Right hindlimb (tissue), 1 donor: ENCODE measurements around the gene RLF.
"Not testable (repeated sequence)": the region's sequence is repeated elsewhere in the genome, so short reads cannot be mapped to it uniquely, and the experiment has no call there.

Experiments
- DNase-seq: peaks from one replicate; pipeline ENCODE4 v3.0.0-alpha.2; 2018

RLF gene

GRCh38 chr1:40162753-40163441, 1.7 kb downstream of the RLF start:
- no peak for DNase-seq

GRCh38 chr1:40167317-40167716, 6.1 kb downstream of the RLF start:
- DNase-seq: no peak

GRCh38 chr1:40171036-40171435, 9.8 kb downstream of the RLF start:
- no peak for DNase-seq

- no peak for DNase-seq
These were observed 13.6 kb downstream of the RLF start for GRCh38 chr1:40174788-40175187.

- not testable (repeated sequence) for DNase-seq
These were observed 15.8 kb downstream of the RLF start for GRCh38 chr1:40176989-40177388.

GRCh38 chr1:40178200-40178599, 17.0 kb downstream of the RLF start:
- DNase-seq: no peak

- no peak for DNase-seq
These were observed 18.4 kb downstream of the RLF start for GRCh38 chr1:40179496-40180089.

- DNase-seq: no peak
These were observed 22.0 kb downstream of the RLF start for GRCh38 chr1:40183055-40183710.

- no peak for DNase-seq
These were observed 23.0 kb downstream of the RLF start for GRCh38 chr1:40184193-40184592.

- DNase-seq: no peak
These were observed 25.0 kb downstream of the RLF start for GRCh38 chr1:40185951-40186864.

GRCh38 chr1:40187399-40187798, 26.2 kb downstream of the RLF start:
- DNase-seq: no peak

GRCh38 chr1:40194639-40195038, 33.5 kb downstream of the RLF start:
- not testable (repeated sequence) for DNase-seq

- no peak for DNase-seq
These were observed 36.5 kb downstream of the RLF start for GRCh38 chr1:40197656-40198055.

GRCh38 chr1:40199126-40199525, 37.9 kb downstream of the RLF start:
- no peak for DNase-seq

- DNase-seq: no peak
These were observed 43.7 kb downstream of the RLF start for GRCh38 chr1:40204856-40205255.

GRCh38 chr1:40210511-40211204, 49.5 kb downstream of the RLF start:
- DNase-seq: no peak

GRCh38 chr1:40218333-40218732, 57.1 kb downstream of the RLF start:
- DNase-seq: no peak

GRCh38 chr1:40221471-40221905, 60.3 kb downstream of the RLF start:
- DNase-seq: not testable (repeated sequence)

- no peak for DNase-seq
These were observed 61.0 kb downstream of the RLF start for GRCh38 chr1:40221977-40222772.

- no peak for DNase-seq
These were observed 62.9 kb downstream of the RLF start for GRCh38 chr1:40224040-40224439.

GRCh38 chr1:40226192-40226591, 65.0 kb downstream of the RLF start:
- no peak for DNase-seq

- no peak for DNase-seq
These were observed 71.3 kb downstream of the RLF start for GRCh38 chr1:40232444-40232843.
